Kidney (tissue), 14 donors: ENCODE measurements around the gene PPP1R9B. TPM values are rescaled to one million over a fixed set of nuclear protein-coding genes. Genes with fewer than 3 reads are reported as not detected.

ENCODE experiments used
- DNase-seq, 5 donors: peaks; one replicate each; pipeline ENCODE4 v3.0.0-alpha.2; 2013 to 2020
- FAIRE-seq: peaks from 2 replicates; lab custom pipeline; 2012; peaks lifted over from hg19 to GRCh38; lab: Jason Lieb, UNC
- H3K27ac ChIP-seq, 2 donors: one replicate each; pipeline ENCODE4 v1.7.0; 2013; ENCODE audit warnings: low read depth in 2 of 2, low read length in 2 of 2, inconsistent platforms in 1 of 2
- H3K27me3 ChIP-seq: one replicate; pipeline ENCODE4 v1.7.1; 2013; ENCODE audit warnings: low read length, inconsistent platforms; ENCODE audit not compliant: control insufficient read depth, insufficient read depth
- H3K36me3 ChIP-seq, 3 donors: one replicate each; pipeline versions ENCODE4 v1.7.0 to v1.7.1; 2013; ENCODE audit warnings: low read length in 3 of 3, control low read depth in 1 of 3, inconsistent platforms in 1 of 3; ENCODE audit not compliant: insufficient read depth in 3 of 3, control insufficient read depth in 2 of 3
- H3K4me1 ChIP-seq, 3 donors: one replicate each; pipeline versions ENCODE4 v1.7.0 to v1.7.1; 2013; ENCODE audit warnings: low read length in 3 of 3, inconsistent platforms in 1 of 3, low read depth in 1 of 3; ENCODE audit not compliant: control insufficient read depth in 2 of 3, insufficient read depth in 2 of 3
- H3K4me3 ChIP-seq, 3 donors: one replicate each; pipeline versions ENCODE4 v1.7.0 to v1.8.1; 2013; ENCODE audit warnings: low read length in 3 of 3, control low read depth in 1 of 3, inconsistent platforms in 1 of 3
- H3K9ac ChIP-seq, 3 donors: one replicate each; pipeline versions ENCODE4 v1.7.0 to v1.7.1; 2013; ENCODE audit warnings: low read length in 3 of 3, control low read depth in 1 of 3, inconsistent platforms in 1 of 3
- H3K9me3 ChIP-seq, 3 donors: one replicate each; pipeline versions ENCODE4 v1.7.0 to v1.7.1; 2013; ENCODE audit warnings: low read length in 3 of 3, control low read depth in 1 of 3, inconsistent platforms in 1 of 3; ENCODE audit not compliant: control insufficient read depth in 2 of 3, insufficient read depth in 1 of 3
- CTCF ChIP-seq: IDR thresholded peaks from 3 replicates; pipeline ENCODE4 v1.5.1; 2012; ENCODE audit warnings: mild to moderate bottlenecking, moderate library complexity, borderline replicate concordance; ENCODE audit not compliant: insufficient read depth; ENCODE audit errors: extremely low read depth
- intact Hi-C: fragments of 100-400 bp; cut with DNase I; formaldehyde crosslinking; loops from one replicate; pipeline ENCODE4 v1.11.1; 2022
- polyA plus RNA-seq: library from polyadenylated mRNA; stranded (reverse); fragments of 350-450 nt; fragmentation: Illumina TruSeq; extraction: RNeasy Lipid Tissue Mini Kit (QIAGEN cat#74804); gene quantifications from one replicate; pipeline ENCODE4 v1.2.3, GENCODE V29; 2014; ENCODE audit warnings: low read depth, low replicate concordance; ENCODE audit not compliant: insufficient read depth
- total RNA-seq: library from RNA; stranded (reverse); fragmentation: NEBNext Ultra II Directional; extraction: Animal tissue kit (Norgen Biotek cat#: 25700); gene quantifications from one replicate; pipeline ENCODE4 v1.2.1, GENCODE V29; 2021
- donor health status: control.
- donor health status: control.
- donor health status: control.
- donor health status: control.
- donor health status: control.
- donor health status: DM: yes; HTN: yes; CAD: no.
- donor health status: Normal renal cell carcinoma (clear cell type).

PPP1R9B gene
- total and polyA plus RNA-seq, 2 donors from 2014 or later = 17.1 to 64.4 TPM

- no peak overlapping the region for H3K9ac ChIP-seq
- H3K27me3 ChIP-seq = no peaks in the 10 kb centered on the region
- H3K36me3 ChIP-seq = peaks cover 0 to 9% (median 4%) of the 10 kb centered on the region in 3 donors
- intact Hi-C loops = no loop called here
- FAIRE-seq (no peak), DNase-seq (peak in 1 of 5 donors; percentile 46)
- no peak overlapping the region for H3K4me3 ChIP-seq
- H3K9me3 ChIP-seq = no peaks in the 10 kb centered on the region
- no peaks in the 10 kb centered on the region for H3K4me1 ChIP-seq
- no peak overlapping the region for H3K27ac ChIP-seq
- no peak for TF ChIP-seq CTCF
Measured at GRCh38 chr17:50192618-50193291, 42.3 kb upstream of the PPP1R9B start.

GRCh38 chr17:50192144-50192617 lies 41.7 kb upstream of the PPP1R9B start:
- Histone ChIP-seq H3K27ac (no peak overlapping the region), H3K27me3 (no peaks in the 10 kb centered on the region), H3K4me1 (no peaks in the 10 kb centered on the region), H3K36me3 (peaks cover 0 to 9% (median 2%) of the 10 kb centered on the region in 3 donors), H3K4me3 (no peak overlapping the region), H3K9me3 (no peaks in the 10 kb centered on the region), H3K9ac (no peak overlapping the region)
- FAIRE-seq (no peak), DNase-seq (no peak)
- intact Hi-C loops = no loop called here
- TF ChIP-seq CTCF = no peak

- intact Hi-C loops = no loop called here
- no peaks in the 10 kb centered on the region for H3K27me3 ChIP-seq
- FAIRE-seq (no peak), DNase-seq (peak in 1 of 5 donors; percentile 61)
- H3K36me3 ChIP-seq = peaks cover 0 to 5% (median 0%) of the 10 kb centered on the region in 3 donors
- no peak overlapping the region for H3K4me3 ChIP-seq
- H3K27ac ChIP-seq = no peak overlapping the region
- H3K9ac ChIP-seq = no peak overlapping the region
- H3K9me3 ChIP-seq = no peaks in the 10 kb centered on the region
- no peak for TF ChIP-seq CTCF
- no peaks in the 10 kb centered on the region for H3K4me1 ChIP-seq
Measured at GRCh38 chr17:50191359-50192143, 41.1 kb upstream of the PPP1R9B start.
